ENCODE measurements around the gene XG.
"Not testable (repeated sequence)": the region's sequence is repeated elsewhere in the genome, so short reads cannot be mapped to it uniquely, and the experiment has no call there.

XG gene

GRCh38 chrX:2781698-2782097, 29.9 kb downstream of the XG start:
- no peak for DNase-seq

- no peak for DNase-seq
Measured at GRCh38 chrX:2782171-2782570, 30.3 kb downstream of the XG start.

DNA sequence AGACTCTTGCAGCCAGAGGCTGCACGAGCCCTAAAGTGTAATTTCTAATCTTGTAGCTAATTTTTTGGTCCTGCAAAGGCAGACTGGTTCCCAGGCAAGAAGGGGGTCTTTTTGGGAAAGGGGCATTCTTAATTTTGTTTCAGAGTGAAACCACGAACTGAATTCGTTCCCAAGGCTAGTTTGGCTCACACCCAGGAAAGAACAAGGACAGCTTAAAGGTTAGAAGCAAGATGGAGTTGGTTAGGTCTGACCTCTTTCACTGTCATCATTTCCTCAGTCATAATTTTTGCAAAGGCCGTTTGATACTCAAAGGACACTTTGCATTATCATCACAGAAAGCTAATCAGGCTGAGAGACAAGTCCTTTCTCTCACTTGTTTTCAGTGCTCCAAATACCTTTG, 30.9 kb downstream of the XG start:
- no peak for DNase-seq

- no peak for DNase-seq
Measured at GRCh38 chrX:2784026-2784425, 32.2 kb downstream of the XG start.

- no peak for DNase-seq
Measured at GRCh38 chrX:2785538-2785937, 33.7 kb downstream of the XG start.

DNA sequence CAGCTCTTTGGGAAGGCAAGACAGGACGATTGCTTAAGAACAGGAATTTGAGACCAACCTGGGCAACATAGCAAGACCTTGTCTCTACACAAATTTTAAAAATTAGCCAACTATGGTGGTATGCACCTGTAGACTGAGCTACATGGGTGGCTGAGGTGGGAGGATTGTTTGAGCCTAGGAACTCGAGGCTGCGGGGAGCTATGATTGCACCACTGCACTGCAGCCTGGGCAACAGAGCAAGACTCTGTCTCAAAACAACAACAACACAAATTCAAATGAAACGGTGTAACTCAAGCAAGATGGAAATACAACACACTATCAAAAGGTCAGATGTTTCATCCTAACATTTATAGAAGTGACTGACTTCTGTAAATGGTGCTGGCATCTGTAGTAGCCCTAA, 37.1 kb downstream of the XG start:
- no peak for DNase-seq

GRCh38 chrX:2789569-2789968, 37.7 kb downstream of the XG start:
- no peak for DNase-seq

DNA sequence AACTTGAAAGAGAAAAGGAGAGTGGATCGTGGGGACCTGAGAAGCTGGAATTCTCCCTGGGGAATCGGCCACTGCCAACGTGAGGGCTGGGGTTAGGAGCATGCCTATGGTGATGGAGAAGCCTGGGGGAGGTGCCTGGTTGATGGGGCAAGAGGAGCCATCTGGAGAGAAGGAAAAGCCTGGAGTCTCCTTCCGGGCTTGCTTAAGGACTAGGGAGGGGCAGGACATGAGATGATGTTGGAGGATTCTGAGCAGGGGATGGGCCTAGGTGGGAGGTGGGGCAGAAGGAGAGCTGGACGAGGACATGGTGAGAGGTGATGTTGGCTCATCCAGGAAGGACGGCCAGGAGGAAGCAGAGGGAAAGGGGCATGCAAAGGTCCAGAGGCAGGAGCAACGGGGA, 41.9 kb downstream of the XG start:
- DNase-seq = no peak

DNA sequence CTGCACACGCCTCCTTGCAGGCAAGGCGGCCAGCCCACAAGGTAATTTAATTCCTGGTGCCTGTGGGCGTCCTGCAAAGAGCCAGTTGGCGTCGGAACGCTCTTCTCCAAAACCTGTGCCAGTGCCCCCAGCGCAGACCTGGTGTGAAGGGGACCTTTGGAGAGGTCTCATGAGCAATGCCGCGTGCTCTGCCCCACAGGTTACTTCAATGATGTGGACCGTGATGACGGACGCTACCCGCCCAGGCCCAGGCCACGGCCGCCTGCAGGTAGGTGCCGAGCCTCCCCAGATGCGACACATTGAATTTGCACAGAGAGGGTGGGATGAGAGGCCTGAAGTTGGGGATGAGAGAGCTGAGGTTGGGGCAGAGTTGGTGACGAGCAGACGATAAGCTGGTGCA, 42.5 kb downstream of the XG start:
- no peak for DNase-seq

GRCh38 chrX:2796808-2797207, 45.0 kb downstream of the XG start:
- not testable (repeated sequence) for DNase-seq

DNA sequence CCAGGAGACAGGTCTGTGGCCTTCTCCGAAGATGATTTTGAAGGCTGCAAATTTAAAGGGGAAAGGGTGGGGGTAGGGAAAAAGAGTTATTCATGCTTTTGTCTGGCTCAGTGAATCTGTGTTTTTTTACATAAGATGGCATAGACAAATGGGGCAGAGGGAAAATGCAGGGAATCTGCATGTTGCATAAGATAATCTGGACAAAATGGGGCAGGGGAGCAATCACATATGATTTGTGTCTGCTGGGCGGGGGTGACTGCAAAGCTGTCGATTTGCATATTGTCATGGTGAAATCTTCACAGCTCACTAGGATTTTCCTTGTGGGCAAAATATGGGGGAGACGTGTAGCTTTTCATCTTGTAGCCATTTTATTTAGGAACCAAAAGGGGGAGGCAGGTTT, 47.5 kb downstream of the XG start:
- DNase-seq = no peak

GRCh38 chrX:2799980-2800379, 48.1 kb downstream of the XG start:
- DNase-seq = not testable (repeated sequence)

- no peak for DNase-seq
Measured at GRCh38 chrX:2801223-2801622, 49.4 kb downstream of the XG start.

- DNase-seq = not testable (repeated sequence)
Measured at GRCh38 chrX:2802376-2803090, 50.7 kb downstream of the XG start.

GRCh38 chrX:2803486-2803885, 51.6 kb downstream of the XG start:
- DNase-seq = not testable (repeated sequence)

DNA sequence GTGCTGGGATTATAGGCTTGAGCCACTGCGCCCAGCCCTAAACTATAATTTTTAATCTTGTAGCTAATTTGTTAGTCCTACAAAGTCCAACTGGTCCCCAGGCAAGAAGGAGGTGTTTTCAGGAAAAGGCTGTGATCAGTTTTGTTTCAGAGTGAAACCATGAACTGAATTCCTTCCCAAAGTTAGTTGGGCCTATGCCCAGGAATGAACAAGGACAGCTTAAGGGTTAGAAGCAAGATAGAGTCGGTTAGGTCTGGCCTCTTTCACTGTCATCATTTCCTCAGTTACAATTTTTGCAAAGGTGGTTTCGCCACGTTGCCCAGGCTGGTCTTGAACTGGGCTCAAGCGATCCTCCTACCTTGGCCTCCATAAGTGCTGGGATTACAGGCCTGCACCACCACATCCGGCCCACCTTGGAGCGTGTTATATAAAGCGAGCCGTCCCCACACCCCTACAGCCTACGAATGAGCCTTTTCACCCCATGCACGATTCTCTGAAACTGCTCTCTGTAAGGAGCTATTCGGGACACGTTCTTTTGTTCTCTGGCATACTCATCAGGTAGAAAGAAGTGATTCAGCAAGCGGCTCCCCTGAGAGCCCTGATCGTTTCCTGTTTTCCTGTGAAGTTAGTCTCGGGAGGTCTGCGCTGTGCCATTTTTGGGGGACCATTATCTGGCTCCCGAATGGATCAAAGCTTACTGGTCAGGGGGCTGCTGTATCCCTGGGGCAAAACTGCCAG, 52.4 kb downstream of the XG start:
- not testable (repeated sequence) for DNase-seq

- DNase-seq = not testable (repeated sequence)
Measured at GRCh38 chrX:2804858-2805257, 53.0 kb downstream of the XG start.

DNA sequence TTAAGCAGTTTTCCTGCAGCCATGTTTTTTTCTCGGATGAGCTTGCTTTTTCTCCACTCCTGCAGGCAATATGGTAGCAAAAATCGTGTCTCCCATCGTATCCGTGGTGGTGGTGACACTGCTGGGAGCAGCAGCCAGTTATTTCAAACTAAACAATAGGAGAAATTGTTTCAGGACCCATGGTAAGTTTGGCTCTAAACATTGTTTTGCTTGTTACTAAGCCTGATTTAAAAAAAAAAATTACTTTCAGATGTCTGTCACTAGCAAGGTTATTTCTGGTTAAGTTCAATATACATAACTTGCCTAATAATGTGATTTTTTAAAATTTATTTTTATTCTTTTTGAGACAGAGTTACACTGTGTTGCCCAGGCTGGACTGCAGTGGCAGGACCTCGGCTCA, 59.4 kb downstream of the XG start:
- DNase-seq = no peak

DNA sequence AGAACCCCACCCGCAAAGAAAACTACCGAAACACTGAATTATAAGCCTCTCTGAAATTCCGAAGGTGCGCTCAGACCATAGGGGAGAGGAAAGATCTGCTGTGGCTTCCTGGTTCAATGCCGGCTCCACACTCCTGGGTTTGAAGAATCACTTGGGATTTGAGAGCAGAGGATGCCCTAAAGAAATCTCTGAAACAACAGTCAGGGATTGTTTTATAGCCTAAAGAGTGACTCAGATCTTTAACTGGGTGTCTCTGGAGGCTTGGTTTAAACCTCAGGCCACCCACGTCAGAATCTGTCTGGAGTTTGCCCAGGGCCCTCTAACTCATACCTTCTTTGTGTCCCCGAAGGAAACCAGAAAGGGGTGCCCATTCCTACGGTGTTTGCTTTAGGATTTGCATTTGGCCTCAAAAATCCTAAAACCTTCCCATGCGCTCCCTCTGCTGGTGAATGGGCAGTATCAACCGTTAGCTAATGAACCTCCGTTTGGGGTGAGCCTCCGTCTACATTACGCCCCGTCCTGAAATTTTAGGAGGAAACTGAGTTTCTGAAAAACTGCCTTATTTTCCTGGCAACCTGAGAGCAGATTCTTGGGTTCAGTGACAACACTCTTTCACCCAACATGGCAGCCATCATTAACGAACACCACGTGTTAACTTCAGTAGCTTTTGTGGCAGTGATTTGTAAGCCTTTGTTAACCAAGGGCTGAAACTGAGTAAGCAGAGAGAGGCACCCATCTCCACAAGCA, 60.5 kb downstream of the XG start:
- peak; percentile 59 for DNase-seq

DNA sequence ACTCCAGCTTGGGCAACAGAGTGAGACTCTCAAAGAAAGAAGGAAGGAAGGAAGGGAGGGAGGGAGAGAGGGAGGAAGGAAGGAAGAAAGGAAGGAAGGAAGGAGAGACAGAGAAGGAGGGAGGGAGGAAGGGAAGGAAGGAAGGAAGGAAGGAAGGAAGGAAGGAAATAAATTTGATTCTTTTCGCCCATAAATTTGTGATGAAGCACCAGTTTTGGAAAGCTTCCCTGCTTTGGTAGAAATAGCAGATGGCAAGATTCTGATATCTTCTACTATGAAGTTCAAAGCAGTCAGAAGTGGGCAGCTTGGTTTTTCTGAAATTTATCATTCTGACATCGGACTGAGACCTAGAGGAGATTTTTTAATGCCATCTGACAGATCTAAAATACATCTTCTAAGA, 65.2 kb downstream of the XG start:
- DNase-seq = no peak

- no peak for DNase-seq
Measured at GRCh38 chrX:2819345-2820135, 67.7 kb downstream of the XG start.

- no peak for DNase-seq
Measured at GRCh38 chrX:2820136-2820771, 68.4 kb downstream of the XG start.

Data from activated CD4-positive, alpha-beta T cell treated with anti-CD3 and anti-CD28 coated beads, Interleukin-2, amount 50 U/mL, for 16 hours (primary cell).